HepG2 (cell line): ENCODE measurements around the gene TAF1A. TPM values are rescaled to one million over a fixed set of nuclear protein-coding genes. Genes with fewer than 3 reads are reported as not detected.

ENCODE experiments used
- ARID4A ChIP-seq: sonication (generic); formaldehyde crosslinking; IDR thresholded peaks from 2 replicates; pipeline ENCODE4 v1.5.0; 2020; ENCODE audit warnings: mild to moderate bottlenecking, missing genetic modification reagents, borderline replicate concordance
- DRAP1 ChIP-seq: IDR thresholded peaks from 2 replicates; pipeline ENCODE4 v1.6.1; 2016; ENCODE audit warnings: missing genetic modification reagents, missing compliant biosample characterization
- HOXA3 ChIP-seq: sonication (generic); formaldehyde crosslinking; IDR thresholded peaks from 2 replicates; pipeline ENCODE4 v1.5.0; 2020; ENCODE audit warnings: missing genetic modification reagents
- IRF1 ChIP-seq: sonication (generic); formaldehyde crosslinking; IDR thresholded peaks from 2 replicates; pipeline ENCODE4 v1.4.0; 2020; ENCODE audit warnings: low read depth, mild to moderate bottlenecking, missing genetic modification reagents
- KLF6 ChIP-seq: IDR thresholded peaks from 2 replicates; pipeline ENCODE4 v1.8.0; 2016; ENCODE audit warnings: missing biosample characterization, missing genetic modification reagents
- LRRFIP1 ChIP-seq: sonication (generic); formaldehyde crosslinking; conservative IDR thresholded peaks from 2 replicates; pipeline ENCODE4 v1.4.0; 2020; ENCODE audit warnings: missing genetic modification reagents
- MXI1 ChIP-seq: IDR thresholded peaks from 3 replicates; pipeline ENCODE4 v1.6.1; 2012; ENCODE audit warnings: low read depth, low read length, inconsistent platforms, borderline replicate concordance
- NFYC ChIP-seq: IDR thresholded peaks from 2 replicates; pipeline ENCODE4 v1.6.1; 2016; ENCODE audit warnings: missing genetic modification reagents, missing compliant biosample characterization
- TEAD2 ChIP-seq: sonication (generic); formaldehyde crosslinking; IDR thresholded peaks from 2 replicates; pipeline ENCODE4 v1.9.0; 2021; ENCODE audit warnings: missing genetic modification reagents
- THAP8 ChIP-seq: sonication (generic); formaldehyde crosslinking; IDR thresholded peaks from 2 replicates; pipeline ENCODE4 v1.5.1; 2020; ENCODE audit warnings: missing genetic modification reagents, mild to moderate bottlenecking, borderline replicate concordance
- XBP1 ChIP-seq: sonication (generic); formaldehyde crosslinking; IDR thresholded peaks from 2 replicates; pipeline ENCODE4 v1.5.0; 2020; ENCODE audit warnings: missing genetic modification reagents
- YEATS4 ChIP-seq: sonication (generic); formaldehyde crosslinking; IDR thresholded peaks from 2 replicates; pipeline ENCODE4 v1.4.0; 2020; ENCODE audit warnings: missing genetic modification reagents, borderline replicate concordance
- ZBTB26 ChIP-seq: IDR thresholded peaks from 2 replicates; pipeline ENCODE4 v1.6.1; 2016; ENCODE audit warnings: missing compliant biosample characterization, missing genetic modification reagents, borderline replicate concordance
- ZBTB3 ChIP-seq: sonication (generic); formaldehyde crosslinking; IDR thresholded peaks from 2 replicates; pipeline ENCODE4 v1.4.0; 2020; ENCODE audit warnings: low read depth, mild to moderate bottlenecking, moderate library complexity, missing genetic modification reagents, borderline replicate concordance
- ZNF263 ChIP-seq: sonication (generic); formaldehyde crosslinking; IDR thresholded peaks from 2 replicates; pipeline ENCODE4 v1.4.0; 2020; ENCODE audit warnings: missing genetic modification reagents
- ZNF280B ChIP-seq: sonication (generic); formaldehyde crosslinking; IDR thresholded peaks from 2 replicates; pipeline ENCODE4 v1.5.0; 2020; ENCODE audit warnings: missing genetic modification reagents, mild to moderate bottlenecking, borderline replicate concordance
- ZNF446 ChIP-seq: sonication (generic); formaldehyde crosslinking; IDR thresholded peaks from 2 replicates; pipeline ENCODE4 v1.5.0; 2020; ENCODE audit warnings: mild to moderate bottlenecking, missing genetic modification reagents
- polyA plus RNA-seq, 8 experiments: library from polyadenylated mRNA; depleted of rRNA in 3 of 8; stranded (reverse) in 7 of 8; unstranded in 1 of 8; fragments of >200 nt; fragmentation: Illumina TruSeq in 4 of 8; extraction: Trizol in 4 of 8; gene quantifications; 2 replicates each; pipeline versions ENCODE4 v1.2.1 to v1.2.3, GENCODE V29; 2011 to 2016; ENCODE audit warnings: low read depth in 4 of 8, missing spikeins in 1 of 8, mixed read lengths in 1 of 8; ENCODE audit not compliant: insufficient read depth in 1 of 8
- total RNA-seq, 5 experiments: library from RNA; depleted of rRNA; stranded (reverse); fragments of >200 nt; fragmentation: Illumina TruSeq; extraction: Trizol; gene quantifications; 2 replicates each; pipeline ENCODE4 v1.2.3, GENCODE V29; 2016; ENCODE audit warnings: low read depth in 1 of 5

The TAF1A gene
- total and polyA plus RNA-seq, 2 of the 13 experiments (the other 11 are each of a cell fraction or from before 2014, with no cell fraction given), result 3.3 to 10.7 TPM

- TF ChIP-seq DRAP1 (CRISPR knock-in tag), result no peak
- no peak for TF ChIP-seq THAP8 (CRISPR knock-in tag)
- TF ChIP-seq KLF6 (CRISPR knock-in tag), result no peak; the same call in 1 of the 2 replicates
- no peak for TF ChIP-seq LRRFIP1 (CRISPR knock-in tag)
- peak; percentile 35; the same call in 1 of the 2 replicates for TF ChIP-seq ZNF280B (CRISPR knock-in tag)
- TF ChIP-seq IRF1, result no peak
- peak; percentile 52 for TF ChIP-seq HOXA3
- peak; percentile 36; the same call in 1 of the 2 replicates for TF ChIP-seq NFYC (CRISPR knock-in tag)
- TF ChIP-seq XBP1, result peak; percentile 94
- no peak for TF ChIP-seq ZBTB3
- peak; percentile 97 for TF ChIP-seq ZNF263 (CRISPR knock-in tag)
- TF ChIP-seq ZNF446, result 0 out of 2 replicates have a peak, but pooled peaks have one; percentile 3
- TF ChIP-seq TEAD2 (CRISPR knock-in tag), result no peak
- peak; percentile 47; the same call in 1 of the 3 replicates for TF ChIP-seq MXI1
- TF ChIP-seq YEATS4, result peak; percentile 58; the same call in 1 of the 2 replicates
- peak; percentile 15; the same call in 1 of the 2 replicates for TF ChIP-seq ZBTB26 (CRISPR knock-in tag)
- 0 out of 2 replicates have a peak, but pooled peaks have one; percentile 16 for TF ChIP-seq ARID4A
Observed at GRCh38 chr1:222617367-222617951, 27.7 kb upstream of the TAF1A start (continued).
